ENCODE data around the gene ACKR3.

Gene ACKR3

DNA sequence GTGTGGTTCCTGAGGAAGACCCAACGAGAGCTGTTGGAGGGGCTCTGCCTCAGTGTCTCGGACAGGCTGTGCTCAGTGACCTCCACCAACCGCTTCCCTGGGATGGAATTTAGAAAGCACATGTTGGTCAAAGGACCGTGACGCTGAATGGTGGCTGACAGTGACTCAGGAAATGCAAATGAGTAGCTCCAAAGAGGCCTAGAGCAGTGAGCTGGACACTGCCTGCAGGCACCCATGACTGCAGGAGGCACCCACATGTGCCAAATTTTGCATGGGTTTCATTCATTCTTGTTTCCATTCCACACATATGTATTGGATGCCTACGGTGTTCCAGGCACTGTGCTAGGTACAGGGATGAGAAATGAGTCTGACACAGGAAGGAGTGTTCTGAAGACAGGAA, 46.4 kb downstream of the ACKR3 start:
- no peak for FAIRE-seq

DNA sequence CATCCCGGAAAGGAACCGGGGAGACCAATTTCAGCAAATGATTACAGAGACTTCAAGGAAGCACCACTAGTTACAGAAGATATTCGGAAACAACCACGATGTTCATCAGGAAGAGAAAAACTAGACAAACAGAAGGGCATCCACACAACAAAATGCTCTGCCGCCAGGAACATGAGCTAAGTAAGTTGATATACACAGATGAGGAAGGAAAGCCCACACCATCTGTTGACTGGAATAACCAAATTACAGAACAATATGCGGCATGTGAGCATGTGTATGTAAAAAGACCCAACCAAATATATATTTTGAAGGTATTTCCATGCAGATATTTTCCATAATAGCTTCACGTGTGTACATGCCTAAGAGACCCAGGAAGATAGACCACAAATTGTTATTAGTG, 47.0 kb downstream of the ACKR3 start:
- no peak for FAIRE-seq

DNA sequence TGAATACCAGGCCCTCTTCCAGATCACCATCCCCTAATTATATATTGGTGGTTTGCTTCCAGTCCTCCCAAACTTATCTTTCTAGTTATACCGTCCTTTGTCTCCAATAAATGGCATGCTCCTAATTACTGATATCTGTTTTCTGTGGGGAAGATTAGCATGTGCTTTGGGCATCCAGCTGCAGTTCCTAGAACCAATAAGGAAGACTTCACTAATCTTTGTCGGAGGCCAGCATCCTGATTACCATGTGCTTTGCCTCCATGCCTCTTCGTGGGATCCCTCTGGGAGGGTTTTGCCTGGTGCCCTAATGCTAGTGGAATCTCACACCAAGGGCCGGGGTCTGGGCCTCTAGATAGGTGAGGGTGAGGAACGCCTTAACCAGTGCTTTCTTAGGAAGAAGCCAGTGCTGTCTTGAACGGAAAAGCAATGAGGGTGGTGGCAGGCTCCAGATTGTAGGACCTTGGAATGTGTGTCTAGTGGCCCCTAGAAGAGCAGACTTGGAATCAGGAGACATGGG, 47.7 kb downstream of the ACKR3 start:
- FAIRE-seq = no peak

DNA sequence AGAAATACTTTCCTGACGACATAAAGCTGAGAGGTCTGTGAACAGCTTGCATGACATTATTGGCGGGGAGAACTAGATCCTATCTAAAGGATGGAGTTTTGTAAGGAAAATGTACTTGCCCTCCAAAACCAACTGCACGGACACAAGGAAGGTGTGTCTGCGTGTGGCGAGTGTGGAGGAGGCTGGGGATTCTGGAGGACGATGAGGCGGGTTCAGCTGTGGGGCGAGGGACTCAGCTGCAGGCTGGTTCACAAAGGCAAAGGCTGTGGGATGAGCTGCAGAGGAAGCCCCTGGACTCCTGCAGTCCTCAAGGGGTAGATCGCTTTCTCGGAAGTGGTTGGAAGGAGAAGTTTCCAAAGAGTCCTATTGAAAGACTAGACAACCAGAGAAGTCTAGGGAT, 48.2 kb downstream of the ACKR3 start:
- FAIRE-seq = no peak

DNA sequence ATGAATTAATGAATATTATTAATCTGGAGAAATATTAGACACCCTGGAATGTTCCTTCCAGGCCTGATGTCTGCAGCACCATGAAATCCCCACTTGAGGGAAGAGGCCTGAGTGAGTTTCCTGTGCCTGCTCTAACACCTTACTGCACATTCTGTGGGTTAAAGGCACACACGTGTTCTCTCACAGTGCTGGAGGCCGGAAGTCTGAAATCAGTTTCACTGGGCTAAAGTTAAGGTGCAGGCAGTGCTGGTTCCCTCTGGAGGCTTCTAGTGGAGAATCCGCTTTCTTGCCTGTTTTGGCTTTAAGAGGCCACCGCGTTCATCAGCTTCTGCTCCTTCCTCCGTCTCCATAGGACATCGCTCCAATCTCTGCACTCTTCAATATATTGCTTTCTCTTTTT, 48.7 kb downstream of the ACKR3 start:
- FAIRE-seq = no peak

DNA sequence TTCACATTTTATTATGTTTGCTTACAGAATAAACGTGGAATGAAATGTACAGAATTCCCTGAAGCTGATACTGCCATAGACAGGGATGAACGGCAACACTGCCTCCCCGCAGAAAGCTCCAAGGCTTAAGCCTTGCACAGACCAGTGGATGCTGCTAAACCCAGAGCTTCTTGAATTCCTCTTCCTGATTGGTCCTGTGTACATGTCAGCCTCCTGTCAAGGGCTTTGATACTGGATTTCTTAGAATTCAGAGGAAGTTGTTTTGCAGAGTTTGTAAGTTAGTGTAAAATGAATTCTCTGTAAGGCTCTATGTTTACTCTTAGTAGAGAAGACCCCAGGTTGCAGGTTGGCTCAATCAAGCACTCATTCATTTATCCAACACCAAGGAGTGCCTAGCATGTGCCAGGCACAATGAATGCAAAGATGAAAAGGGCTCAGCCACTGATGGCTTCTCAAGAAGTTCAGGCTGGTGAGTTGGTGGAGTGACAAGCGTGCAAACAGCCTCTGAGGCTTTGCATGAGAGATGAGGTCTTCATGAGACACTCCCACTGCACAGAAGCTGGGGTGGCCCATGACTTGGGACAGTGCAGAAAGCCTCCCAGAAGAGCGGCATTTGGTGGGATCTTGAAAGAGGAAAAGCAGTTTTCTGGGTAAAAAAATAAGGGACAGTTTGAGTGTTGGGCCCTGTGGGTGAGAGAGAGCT, 50.4 kb downstream of the ACKR3 start:
- no peak for FAIRE-seq

DNA sequence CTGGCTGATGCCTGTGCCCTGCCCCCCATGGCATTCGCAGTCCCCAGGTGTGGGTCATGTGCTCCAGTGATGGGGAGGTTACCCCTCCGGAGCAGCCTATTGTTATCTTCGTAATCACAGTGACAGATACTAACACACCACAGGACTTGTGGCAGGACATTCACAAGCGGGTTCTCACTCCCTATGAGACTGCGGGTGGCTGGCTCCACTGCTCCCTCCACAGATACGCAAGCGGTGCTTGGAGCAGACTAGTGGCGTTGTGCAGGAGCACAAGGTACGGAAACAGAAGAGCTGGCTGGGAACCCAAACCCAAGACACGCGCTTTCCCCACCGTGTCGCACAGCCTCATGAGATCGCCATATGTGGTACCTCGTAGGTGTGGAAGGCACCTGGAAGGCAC, 52.2 kb downstream of the ACKR3 start:
- FAIRE-seq = no peak

DNA sequence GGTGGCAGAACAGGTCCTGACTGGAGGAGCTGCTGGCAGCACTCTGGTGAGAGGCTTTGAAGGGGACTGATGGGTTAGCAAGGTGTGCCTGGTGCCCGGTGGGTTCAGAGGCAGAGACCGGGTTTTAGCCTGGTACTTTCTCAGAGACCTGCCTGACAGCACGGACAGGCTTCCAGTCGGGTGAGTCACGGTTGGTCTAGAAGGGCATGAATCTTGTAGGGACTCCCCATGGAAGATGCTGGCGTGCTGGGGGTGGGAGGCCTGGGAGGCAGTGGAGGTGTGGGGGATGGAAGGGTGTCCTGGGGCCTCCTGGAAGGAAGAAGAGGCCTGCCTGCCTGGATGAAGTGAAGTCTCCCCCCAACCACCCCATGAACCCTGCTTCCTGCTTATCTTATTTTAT, 52.6 kb downstream of the ACKR3 start:
- FAIRE-seq = no peak

DNA sequence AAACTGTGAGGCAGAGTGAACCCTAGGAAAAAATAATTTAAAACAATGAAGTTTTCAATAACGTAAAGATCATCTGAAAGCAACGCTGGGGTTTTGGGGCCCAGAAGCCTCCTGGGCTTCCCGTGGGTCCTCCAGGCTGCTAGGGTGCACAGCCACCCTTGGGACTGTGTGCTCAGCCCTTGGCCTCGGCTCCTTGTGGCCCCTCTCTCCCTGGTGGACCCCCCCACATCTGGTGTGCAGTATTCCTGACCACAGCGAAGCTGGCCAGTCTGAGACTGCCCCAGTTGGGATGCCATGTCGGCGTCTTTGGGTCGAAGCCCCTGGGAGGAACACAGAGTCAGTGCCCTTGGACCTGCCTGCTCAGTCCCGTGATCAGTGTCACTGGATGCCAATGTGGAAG, 53.0 kb downstream of the ACKR3 start:
- FAIRE-seq = no peak

DNA sequence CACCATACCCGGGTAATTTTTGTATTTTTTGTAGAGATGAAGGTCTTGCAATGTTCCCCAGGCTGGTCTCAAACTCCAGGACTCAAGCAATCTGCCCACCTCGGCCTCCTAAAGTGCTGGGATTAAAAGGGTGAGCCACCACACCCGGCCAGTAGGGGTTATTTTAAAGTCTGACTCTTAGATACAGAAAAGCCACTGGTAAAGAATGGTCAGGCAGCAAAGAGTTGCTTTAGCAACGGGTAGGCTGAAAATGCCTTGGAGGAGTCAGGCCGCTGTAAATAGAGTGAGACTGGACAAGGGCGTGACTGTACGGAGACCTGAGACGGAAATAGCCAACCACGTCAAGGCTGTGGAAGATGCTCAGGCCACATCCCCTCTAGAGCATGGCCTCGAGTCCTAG, 54.2 kb downstream of the ACKR3 start:
- FAIRE-seq = no peak

DNA sequence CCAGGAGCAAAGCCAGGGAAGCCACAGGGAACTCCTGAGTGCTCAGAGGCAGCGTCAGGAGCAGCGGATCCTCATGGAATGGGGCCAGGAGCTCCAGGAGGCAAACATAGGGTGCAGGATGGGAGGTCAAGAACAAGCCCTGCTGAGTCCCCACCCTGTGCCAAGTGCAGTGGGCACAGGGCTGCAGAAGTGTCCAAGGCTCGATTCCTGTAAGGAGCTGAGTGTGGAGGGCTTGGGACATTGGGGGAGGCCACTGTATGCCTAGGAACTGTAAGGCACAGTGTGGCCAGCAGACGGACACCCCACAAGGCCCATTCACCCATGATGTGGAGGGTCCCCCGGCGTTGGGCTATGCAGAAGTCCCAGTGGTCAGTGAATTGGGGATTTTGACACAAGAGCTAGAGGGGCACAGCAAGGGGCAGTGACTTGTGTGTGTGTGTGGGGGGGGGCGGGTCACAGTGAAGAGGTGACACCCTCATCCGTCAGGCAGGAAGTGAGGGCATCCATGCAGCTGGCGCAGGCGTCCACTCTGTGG, 55.6 kb downstream of the ACKR3 start:
- no peak for FAIRE-seq

DNA sequence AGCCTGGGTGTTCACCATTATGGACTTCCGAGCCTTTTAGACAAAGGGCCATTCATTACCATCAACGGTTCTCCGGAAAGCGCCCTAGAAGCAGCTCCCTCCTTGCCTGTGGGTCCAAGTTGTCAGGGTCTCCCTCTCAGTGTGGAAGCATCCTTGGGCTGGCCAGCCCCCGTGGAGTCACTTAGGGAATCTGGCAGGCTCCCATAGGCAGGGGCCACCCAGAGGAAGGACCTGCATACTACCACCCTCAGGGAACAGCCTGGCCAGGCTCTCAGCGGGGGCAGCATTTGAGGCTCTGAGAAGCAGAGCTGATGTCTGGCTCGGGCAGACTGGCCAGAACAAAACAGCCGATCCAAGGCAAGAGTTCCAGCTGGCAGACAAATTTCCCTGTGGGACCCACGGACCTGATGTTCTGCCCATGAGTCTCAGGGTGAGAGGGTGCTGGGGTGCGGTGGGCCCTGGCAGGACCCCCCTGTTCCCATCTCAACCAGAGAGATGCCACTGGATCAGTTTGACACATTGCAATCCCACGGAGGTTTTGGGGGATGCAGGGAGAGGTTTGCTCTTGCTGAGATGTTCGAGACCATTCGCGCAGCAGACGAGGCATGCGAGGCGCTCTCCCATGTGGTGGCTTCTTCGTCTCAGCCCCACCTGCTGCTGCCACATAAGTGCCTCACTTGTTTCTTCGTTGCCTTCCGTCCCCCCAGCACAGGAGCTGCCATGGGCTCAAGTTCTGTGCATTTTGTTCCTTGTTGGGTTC, 56.9 kb downstream of the ACKR3 start:
- FAIRE-seq = no peak

DNA sequence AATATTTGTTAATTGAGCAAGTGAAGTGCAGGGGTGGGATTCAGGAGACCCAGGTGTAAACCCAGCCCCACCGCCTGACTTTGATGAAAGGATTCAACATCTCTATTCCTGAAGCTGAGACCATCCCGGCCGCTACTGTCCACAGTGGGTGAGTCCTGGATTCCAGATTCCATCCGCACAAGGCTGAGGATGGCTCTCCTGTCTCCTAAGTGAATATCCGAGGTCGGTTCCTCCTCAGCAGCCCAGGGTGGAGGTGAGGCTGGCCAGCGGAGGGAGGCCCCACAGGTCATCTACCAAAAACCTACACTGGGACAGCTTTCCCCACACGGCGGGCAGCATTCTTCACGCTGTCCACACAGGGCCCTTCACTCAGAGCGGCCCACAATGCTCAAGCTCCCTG, 57.6 kb downstream of the ACKR3 start:
- no peak for FAIRE-seq

DNA sequence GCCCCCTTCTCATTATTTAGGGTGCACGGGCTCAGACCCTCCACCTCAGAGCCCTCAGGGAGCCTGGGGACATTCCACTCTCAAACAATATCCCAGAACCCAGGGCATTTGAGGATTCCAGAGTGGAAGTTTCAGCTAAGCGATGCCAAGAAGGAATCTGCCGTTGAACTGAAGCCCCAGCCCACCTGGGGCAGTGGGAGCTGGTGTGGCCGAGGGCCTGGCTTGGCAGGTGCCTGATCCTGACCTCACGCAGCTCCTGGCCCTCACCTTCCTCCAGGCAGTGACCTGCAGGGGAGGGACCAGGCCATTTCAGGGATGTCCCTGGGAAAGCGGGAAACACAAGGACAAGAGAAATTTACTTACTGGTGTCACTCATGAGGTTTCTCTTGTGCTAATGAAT, 58.2 kb downstream of the ACKR3 start:
- no peak for FAIRE-seq

DNA sequence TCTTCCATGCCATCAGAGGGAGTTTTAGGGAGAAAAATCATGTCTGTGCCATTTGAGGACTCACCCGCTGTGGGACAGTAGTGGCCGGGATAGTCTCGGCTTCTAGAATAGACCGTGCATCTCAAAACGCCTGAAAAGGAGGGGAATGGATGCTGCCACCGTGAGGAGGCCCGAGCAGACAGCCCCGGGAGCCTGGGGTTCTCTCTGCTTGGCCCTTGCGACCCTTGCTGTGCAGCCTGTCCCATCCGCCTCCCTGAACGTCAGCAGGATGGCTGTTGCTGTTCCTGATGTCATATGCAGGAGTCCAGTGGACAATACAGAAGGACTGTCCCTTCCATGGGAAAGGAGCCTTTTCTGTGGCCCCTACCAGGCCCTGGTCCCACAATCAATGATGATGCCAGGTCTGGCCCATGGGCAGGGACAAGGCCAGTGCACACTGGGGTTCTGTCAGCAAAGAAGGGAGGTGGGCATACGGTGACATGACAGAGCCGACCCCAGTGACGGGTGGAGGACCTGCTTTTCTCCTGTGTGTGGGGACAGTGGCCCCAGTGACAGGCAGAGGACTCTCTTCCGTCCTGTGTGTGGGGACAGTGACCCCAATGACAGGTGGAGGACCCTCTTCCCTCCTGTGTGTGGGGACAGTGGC, 58.8 kb downstream of the ACKR3 start:
- no peak for FAIRE-seq

DNA sequence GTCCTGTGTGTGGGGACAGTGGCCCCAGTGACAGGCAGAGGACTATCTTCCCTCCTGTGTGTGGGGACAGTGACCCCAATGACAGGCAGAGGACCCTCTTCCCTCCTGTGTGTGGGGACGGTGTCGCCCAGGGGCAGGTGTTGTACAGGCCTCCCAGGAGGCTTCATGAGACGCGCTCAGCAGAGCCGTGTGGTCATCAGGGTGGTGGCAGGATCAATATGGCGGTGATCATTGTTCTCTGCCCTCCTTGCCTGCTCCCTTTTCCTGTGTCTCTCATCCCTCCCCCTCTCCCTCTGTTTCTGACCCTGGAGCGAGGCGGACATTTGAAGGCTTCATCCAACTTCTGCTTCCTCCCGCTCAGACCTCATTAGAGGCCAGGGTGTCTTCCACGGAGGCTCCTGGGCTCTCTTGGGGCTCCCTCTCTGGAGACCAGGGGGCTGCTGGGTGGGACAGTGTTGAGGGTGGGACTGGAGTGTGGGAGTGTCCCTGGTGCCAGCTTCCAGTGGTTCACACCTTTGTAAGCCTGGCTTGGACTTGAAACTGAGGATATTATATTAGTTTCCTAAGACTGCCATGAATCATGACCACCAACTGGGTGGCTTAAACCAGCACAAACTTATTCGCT, 59.5 kb downstream of the ACKR3 start:
- FAIRE-seq = no peak

DNA sequence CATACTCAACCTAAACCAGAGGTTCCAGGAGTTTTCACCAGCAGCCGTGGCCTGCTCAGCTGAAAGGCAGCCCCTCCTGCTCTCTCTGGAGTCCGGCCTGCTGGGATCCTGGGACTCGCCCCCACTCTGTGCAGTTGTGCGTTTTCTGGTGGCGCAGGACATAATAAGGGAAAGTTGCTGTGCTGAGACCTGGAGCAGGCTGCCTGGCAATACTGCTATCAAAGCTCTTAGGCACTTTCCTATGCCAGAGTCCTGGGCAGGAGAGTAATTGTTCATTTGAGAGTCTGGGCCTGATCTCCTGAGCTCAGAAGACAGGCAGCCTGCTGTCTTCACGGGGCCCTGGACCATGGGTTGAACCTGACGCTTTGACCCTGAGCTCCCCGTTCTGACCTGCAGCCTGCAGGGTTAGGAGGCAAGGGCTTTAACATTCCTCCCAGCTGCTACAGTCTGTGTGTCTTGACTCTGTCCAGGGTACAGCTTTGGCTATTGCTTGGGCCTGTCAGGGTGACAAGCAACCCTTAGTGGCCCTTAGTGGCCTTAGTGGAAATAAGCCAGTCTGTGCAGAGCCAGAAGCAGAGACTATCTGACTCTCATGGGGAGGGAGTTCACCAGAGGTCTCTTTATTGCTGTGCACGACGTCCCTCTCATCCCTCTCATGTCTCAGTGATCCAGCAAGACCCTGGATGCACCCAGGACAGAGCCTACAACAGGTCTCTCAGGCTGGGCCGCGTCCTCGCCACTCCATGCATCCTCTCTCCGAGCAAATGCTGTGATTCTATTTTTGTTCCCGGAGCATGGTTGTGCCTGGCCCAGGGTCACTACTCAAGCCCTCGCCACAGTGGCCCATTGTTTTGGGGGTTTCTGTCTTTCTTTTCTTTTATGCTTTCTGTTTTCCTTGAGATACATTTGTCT, 60.6 kb downstream of the ACKR3 start:
- no peak for FAIRE-seq

DNA sequence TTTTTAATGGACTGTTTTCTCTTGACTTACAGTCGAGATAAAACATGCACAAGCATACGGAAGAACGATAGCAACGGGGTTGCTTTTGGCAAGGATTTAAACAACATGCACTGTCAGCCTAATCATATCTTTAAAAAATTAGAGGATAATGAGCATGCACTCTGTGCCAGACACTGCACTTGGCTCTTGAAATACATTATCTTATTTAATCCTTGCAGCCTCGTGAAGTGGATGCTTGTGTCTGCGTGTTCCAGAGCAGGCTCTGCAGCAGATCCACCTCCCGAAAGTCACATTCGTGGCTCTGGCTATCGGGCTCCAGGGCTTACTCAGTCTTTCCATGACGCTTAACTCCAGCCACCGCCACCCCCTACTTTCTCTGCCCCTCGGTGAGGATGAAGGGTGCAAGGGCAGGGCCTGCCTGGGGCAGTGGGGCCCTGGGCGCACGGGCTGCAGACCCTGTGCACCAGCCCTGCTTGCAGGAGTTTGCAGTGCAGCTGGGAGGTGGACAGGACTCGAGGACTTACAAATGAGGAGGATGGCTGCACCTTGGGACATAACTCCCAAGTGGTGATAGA, 61.7 kb downstream of the ACKR3 start:
- FAIRE-seq = no peak

DNA sequence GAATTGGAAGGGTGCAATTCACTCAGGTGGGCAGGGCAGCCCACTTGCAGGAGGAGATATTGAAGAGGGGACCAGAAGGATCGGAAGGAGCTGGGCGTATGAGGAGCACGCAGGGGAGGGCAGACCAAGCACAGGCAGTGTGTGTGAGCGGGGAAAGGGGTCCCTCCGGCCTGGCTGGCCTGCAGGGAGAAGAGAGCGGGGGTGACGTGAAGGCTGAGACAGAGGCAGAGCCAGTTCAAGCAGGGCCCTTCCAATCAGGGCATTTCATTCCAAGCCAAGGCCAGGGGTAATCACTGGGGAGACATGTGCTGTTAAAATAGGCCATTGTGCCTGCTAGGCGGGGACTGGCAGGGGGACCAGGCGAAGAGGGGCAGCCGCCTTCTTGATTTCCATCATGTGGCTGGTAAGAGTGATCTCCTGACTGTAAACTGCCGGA, 62.2 kb downstream of the ACKR3 start:
- no peak for FAIRE-seq

Measured in colon (tissue), 2 donors.